Panc1 (cell line): ENCODE data around the gene IARS1.

Experiments used
- CTCF ChIP-seq: fragments of 450-650 bp; IDR thresholded peaks from 2 replicates; pipeline ENCODE4 v1.5.1; 2017; ENCODE audit warnings: mild to moderate bottlenecking
- REST ChIP-seq, 2 experiments: IDR thresholded peaks; 2 replicates each; pipeline ENCODE4 v1.6.1; 2011 to 2012; ENCODE audit warnings: low read depth in 2 of 2, control low read depth in 1 of 2, low read length in 1 of 2, mild to moderate bottlenecking in 1 of 2, moderate library complexity in 1 of 2; ENCODE audit not compliant: insufficient read depth in 1 of 2

GRCh38 chr9:92247296-92247695 is 46.2 kb downstream of the IARS1 start:
- TF ChIP-seq REST (IDR thresholded peaks at IDR 0.05; ENCODE audit: insufficient read depth in 1 of 2, low read depth in 2 of 2, low read length in 1 of 2) = no peak
- no peak for TF ChIP-seq CTCF
